SK-N-SH (cell line): ENCODE results near the gene GALNT11. TPM values are rescaled to one million over a fixed set of nuclear protein-coding genes. Genes with fewer than 3 reads are reported as not detected.

ENCODE experiments used
- polyA plus RNA-seq, 3 experiments: library from polyadenylated mRNA; depleted of rRNA; stranded (reverse); fragments of >200 nt; gene quantifications; 2 replicates each; pipeline ENCODE4 v1.2.3, GENCODE V29; 2012
- small RNA-seq, 7 experiments: library from RNA; depleted of rRNA; stranded (forward); fragments of <200 nt; gene quantifications; one replicate each; pipeline ENCODE3, GENCODE V24; 2012

GALNT11 gene
- polyA plus RNA-seq, 1 of the 3 experiments (the other 2 are of a cell fraction), result 70.0 TPM

Small RNAs within 50 kb of the gene (small RNA-seq; reads per million reads assigned to genes)
- gene RF00017, result 0 reads per million in 7 experiments

Other genes starting within 250 kb of the GALNT11 start
- gene PRKAG2, start 148.6 kb upstream of the GALNT11 start, polyA plus RNA-seq (2012; rRNA removed), result 51.6 and 62.0 TPM in 2 replicates
- not detected in 2 replicates for gene GALNTL5, start 69.2 kb upstream of the GALNT11 start, polyA plus RNA-seq (2012; rRNA removed)